ENCODE data around the gene ATG4A. TPM values are rescaled to one million over a fixed set of nuclear protein-coding genes. Genes with fewer than 3 reads are reported as not detected.

The ATG4A gene, protein sequence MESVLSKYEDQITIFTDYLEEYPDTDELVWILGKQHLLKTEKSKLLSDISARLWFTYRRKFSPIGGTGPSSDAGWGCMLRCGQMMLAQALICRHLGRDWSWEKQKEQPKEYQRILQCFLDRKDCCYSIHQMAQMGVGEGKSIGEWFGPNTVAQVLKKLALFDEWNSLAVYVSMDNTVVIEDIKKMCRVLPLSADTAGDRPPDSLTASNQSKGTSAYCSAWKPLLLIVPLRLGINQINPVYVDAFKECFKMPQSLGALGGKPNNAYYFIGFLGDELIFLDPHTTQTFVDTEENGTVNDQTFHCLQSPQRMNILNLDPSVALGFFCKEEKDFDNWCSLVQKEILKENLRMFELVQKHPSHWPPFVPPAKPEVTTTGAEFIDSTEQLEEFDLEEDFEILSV
- total RNA-seq (2022; extraction: Qiagen RNA extraction; ENCODE audit: low read depth), result 7.3 to 9.0 TPM (median 8.2 TPM) in 5 replicates

GRCh38 chrX:108091264-108091877 is at the start of gene ATG4A, which contains the start of gene PSMD10:
Gene ATG4A (plus strand): TSS chrX:108091778. CDS start chrX:108091827, 49 bp downstream.
Gene PSMD10 (minus strand): TSS chrX:108091542. CDS start chrX:108091520, 22 bp downstream.

DNA sequence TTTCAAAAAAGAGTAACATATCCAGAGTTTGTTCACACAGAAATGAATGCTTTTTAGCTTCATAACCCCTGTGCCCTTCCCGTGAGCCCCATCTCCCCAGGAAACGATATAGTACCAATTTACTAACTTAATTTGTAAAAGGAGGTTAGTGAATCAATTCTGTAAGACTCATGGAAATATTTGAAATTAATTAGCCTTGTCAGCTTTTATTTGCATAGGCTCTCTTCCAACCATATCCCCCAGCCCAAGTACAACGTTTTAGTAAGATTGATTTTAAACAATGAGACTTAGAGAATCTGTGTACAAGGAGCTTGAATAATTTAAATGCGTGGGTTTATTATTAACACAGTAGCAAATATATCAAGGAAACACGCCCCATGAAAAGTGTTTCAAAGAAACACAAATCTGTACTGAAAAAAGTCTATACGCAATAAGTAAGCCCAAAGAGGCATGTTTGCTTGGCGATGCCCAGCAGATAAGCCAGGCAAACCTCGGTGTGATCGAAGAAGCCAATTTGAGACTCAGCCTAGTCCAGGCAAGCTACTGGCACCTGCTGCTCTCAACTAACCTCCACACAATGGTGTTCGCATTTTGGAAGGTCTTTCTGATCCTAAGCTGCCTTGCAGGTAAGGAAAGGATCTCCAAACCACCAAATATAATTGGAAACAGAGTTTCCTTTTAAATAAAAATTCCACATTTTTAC is 46.9 kb upstream of the ATG4A start, which contains the start of gene VSIG1:
Gene VSIG1, plus strand, starts transcription at position 512 of the 703 bp plus-strand sequence. Its CDS starts 66 bp downstream, at position 578.

Other genes with a start within 250 kb of the ATG4A start
- 0.06 TPM in 1 of 5 replicates, not detected in the others for gene TEX13B, start 109.4 kb upstream of the ATG4A start, total RNA-seq (2022; extraction: Qiagen RNA extraction; ENCODE audit: low read depth)
- gene VSIG1, start 46.7 kb upstream of the ATG4A start, total RNA-seq (2022; extraction: Qiagen RNA extraction; ENCODE audit: low read depth), result 0.21 to 0.47 TPM (median 0.36 TPM) in 5 replicates
- gene PSMD10, start 236 bp upstream of the ATG4A start, total RNA-seq (2022; extraction: Qiagen RNA extraction; ENCODE audit: low read depth), result 69.0 to 90.3 TPM (median 78.1 TPM) in 5 replicates

Measured in A549 treated with CpdA at 1 μM for 4 hours (cell line).